Right lobe of liver (tissue), 4 donors: ENCODE data around the gene FKBP1A.

Experiments used
- POLR2A ChIP-seq: fragments of 450-650 bp; IDR thresholded peaks from one replicate; pipeline ENCODE4 v1.6.1; 2017; ENCODE audit warnings: antibody characterized with exemption, mild to moderate bottlenecking
- TF ChIP-seq, protein P1 (sequence below), 4 donors: fragments of 200-600 bp in 3 of 4; fragments of 450-650 bp in 1 of 4; IDR thresholded peaks; one replicate each; pipeline versions ENCODE4 v1.5.1 to v1.8.0; 2016 to 2022; ENCODE audit warnings: antibody characterized with exemption in 4 of 4, mild to moderate bottlenecking in 2 of 4
- donor health status: DM: no; HTN: no; CAD: no.
- donor health status: DM: no; HTN: no; CAD: no.
- donor health status: DM: no; HTN: yes; CAD: no.

DNA sequence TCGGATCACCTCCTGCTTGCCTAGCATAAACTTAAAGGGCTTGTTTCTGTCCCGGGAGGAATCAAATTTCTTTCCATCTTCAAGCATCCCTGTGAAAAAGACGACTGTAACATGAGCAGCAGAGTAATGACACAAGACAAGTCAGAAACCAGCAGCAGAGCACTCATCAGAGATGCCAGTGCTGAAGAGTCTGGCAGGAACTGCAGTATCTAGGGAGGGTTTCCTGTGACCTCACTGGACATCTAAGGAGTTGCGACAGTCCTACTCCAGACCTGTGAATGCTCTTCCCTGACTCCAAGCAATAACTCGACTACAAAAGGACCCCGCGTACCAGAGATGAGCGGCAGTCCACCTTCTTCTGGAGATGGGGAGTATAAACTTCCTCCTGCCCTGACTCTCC is 17.3 kb downstream of the FKBP1A start:
- TF ChIP-seq, protein P1, sequence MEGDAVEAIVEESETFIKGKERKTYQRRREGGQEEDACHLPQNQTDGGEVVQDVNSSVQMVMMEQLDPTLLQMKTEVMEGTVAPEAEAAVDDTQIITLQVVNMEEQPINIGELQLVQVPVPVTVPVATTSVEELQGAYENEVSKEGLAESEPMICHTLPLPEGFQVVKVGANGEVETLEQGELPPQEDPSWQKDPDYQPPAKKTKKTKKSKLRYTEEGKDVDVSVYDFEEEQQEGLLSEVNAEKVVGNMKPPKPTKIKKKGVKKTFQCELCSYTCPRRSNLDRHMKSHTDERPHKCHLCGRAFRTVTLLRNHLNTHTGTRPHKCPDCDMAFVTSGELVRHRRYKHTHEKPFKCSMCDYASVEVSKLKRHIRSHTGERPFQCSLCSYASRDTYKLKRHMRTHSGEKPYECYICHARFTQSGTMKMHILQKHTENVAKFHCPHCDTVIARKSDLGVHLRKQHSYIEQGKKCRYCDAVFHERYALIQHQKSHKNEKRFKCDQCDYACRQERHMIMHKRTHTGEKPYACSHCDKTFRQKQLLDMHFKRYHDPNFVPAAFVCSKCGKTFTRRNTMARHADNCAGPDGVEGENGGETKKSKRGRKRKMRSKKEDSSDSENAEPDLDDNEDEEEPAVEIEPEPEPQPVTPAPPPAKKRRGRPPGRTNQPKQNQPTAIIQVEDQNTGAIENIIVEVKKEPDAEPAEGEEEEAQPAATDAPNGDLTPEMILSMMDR (IDR thresholded peaks at IDR 0.05), result no peak
- TF ChIP-seq POLR2A, result no peak
